Measurements from ENCODE around the gene CORIN.

DNA sequence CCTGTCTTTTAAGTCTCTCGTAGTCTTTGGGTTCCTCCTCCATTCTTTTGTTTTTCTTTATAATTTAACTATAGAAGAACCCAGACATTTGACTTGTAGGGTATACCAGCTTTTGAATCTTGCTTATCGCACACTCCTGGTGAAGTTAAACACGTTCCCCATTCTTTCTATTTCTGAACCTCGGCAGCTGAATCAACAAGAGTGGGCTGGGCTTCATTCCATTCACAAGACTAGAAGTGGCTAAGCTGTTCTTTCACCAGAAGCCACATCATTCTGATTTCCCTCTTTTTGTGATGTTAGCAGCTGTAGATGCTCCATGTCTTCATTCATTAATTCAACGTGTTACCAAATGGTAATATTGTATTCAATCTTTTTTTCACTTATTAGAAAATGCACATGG lies 167.9 kb downstream of the CORIN start:
- TF ChIP-seq, protein P1, sequence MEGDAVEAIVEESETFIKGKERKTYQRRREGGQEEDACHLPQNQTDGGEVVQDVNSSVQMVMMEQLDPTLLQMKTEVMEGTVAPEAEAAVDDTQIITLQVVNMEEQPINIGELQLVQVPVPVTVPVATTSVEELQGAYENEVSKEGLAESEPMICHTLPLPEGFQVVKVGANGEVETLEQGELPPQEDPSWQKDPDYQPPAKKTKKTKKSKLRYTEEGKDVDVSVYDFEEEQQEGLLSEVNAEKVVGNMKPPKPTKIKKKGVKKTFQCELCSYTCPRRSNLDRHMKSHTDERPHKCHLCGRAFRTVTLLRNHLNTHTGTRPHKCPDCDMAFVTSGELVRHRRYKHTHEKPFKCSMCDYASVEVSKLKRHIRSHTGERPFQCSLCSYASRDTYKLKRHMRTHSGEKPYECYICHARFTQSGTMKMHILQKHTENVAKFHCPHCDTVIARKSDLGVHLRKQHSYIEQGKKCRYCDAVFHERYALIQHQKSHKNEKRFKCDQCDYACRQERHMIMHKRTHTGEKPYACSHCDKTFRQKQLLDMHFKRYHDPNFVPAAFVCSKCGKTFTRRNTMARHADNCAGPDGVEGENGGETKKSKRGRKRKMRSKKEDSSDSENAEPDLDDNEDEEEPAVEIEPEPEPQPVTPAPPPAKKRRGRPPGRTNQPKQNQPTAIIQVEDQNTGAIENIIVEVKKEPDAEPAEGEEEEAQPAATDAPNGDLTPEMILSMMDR (IDR thresholded peaks at IDR 0.05): no peak
- TF ChIP-seq POLR2A (IDR thresholded peaks at IDR 0.05): no peak
